ENCODE data around the gene ANKRD30A. TPM values are rescaled to one million over a fixed set of nuclear protein-coding genes. Genes with fewer than 3 reads are reported as not detected.
"Not testable (repeated sequence)": the region's sequence is repeated elsewhere in the genome, so short reads cannot be mapped to it uniquely, and the experiment has no call there.

Gene ANKRD30A, protein sequence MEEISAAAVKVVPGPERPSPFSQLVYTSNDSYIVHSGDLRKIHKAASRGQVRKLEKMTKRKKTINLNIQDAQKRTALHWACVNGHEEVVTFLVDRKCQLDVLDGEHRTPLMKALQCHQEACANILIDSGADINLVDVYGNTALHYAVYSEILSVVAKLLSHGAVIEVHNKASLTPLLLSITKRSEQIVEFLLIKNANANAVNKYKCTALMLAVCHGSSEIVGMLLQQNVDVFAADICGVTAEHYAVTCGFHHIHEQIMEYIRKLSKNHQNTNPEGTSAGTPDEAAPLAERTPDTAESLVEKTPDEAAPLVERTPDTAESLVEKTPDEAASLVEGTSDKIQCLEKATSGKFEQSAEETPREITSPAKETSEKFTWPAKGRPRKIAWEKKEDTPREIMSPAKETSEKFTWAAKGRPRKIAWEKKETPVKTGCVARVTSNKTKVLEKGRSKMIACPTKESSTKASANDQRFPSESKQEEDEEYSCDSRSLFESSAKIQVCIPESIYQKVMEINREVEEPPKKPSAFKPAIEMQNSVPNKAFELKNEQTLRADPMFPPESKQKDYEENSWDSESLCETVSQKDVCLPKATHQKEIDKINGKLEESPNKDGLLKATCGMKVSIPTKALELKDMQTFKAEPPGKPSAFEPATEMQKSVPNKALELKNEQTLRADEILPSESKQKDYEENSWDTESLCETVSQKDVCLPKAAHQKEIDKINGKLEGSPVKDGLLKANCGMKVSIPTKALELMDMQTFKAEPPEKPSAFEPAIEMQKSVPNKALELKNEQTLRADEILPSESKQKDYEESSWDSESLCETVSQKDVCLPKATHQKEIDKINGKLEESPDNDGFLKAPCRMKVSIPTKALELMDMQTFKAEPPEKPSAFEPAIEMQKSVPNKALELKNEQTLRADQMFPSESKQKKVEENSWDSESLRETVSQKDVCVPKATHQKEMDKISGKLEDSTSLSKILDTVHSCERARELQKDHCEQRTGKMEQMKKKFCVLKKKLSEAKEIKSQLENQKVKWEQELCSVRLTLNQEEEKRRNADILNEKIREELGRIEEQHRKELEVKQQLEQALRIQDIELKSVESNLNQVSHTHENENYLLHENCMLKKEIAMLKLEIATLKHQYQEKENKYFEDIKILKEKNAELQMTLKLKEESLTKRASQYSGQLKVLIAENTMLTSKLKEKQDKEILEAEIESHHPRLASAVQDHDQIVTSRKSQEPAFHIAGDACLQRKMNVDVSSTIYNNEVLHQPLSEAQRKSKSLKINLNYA (N-terminal part only)
- total RNA-seq: not detected in 2 replicates
- long read RNA-seq: 0 reads

DNA sequence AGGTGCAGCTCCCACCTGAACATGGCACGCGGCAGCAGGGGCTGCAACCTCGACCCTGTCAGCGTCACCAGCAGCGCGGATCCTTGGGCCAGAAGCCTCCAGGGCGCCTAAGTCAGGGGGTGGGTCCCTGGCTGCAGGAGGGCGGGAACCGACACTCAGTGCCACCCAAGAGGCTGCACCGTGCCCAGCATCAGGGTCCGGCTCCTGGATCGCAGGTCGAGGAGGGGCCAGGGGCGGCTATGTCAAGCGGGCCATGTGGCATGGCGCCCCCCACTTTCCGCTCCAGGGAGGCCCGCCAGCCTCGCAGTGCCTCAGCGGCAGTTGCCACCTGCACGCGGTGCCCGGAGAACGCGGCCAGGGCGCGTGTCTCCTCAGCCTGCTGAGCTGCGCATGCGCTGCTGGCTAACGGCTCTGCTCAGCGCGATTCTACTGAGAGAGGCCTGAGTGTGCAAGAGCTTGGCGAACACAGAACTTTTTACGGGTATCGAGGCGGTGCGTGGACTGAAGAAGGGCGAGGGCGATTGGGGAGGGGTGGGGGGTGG, at the start of gene ANKRD30A:
ANKRD30A (plus strand) TSS at position 408 of the 542 bp plus-strand sequence. CDS start 190 bp downstream, outside the sequence.
- DNase-seq (ENCODE audit: low read depth, low spot score): no peak
- no peaks in the 10 kb centered on the region for H3K27me3 Mint-ChIP-seq (ENCODE audit: low read depth)
- no peaks in the 10 kb centered on the region for H3K4me1 Mint-ChIP-seq

DNA sequence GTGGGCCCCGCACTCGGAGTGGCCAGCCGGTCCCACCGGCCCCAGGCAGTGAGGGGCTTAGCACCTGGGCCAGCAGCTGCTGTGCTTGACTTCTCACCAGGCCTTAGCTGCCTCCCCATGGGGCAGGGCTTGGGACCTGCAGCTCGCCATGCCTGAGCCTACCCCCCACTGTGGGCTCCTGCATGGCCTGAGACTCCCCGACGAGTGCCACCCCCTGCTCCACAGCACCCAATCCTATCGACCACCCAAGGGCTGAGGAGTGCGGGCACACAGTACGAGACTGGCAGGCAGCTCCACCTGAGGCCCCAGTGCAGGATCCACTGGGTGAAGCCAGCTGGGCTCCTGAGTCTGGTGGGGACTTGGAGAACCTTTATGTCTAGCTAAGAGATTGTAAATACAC, 49.3 kb upstream of the ANKRD30A start:
- not testable (repeated sequence) for H3K27ac Mint-ChIP-seq (ENCODE audit: unreplicated experiment); DNase-seq (ENCODE audit: low read depth, low spot score); H3K36me3 Mint-ChIP-seq (ENCODE audit: low read depth); H3K27me3 Mint-ChIP-seq (ENCODE audit: low read depth); H3K4me3 Mint-ChIP-seq; H3K4me1 Mint-ChIP-seq
- H3K9me3 Mint-ChIP-seq: peaks cover 24% of the 10 kb centered on the region

More for the DNA sequence above, at the start of gene ANKRD30A:
- no peak within 1 kb of the TSS for H3K27ac Mint-ChIP-seq (ENCODE audit: unreplicated experiment)
- H3K4me3 Mint-ChIP-seq: no peak within 1 kb of the TSS
- H3K36me3 Mint-ChIP-seq (ENCODE audit: low read depth): peaks cover 4% of the 10 kb centered on the region
- TF ChIP-seq, protein P1, sequence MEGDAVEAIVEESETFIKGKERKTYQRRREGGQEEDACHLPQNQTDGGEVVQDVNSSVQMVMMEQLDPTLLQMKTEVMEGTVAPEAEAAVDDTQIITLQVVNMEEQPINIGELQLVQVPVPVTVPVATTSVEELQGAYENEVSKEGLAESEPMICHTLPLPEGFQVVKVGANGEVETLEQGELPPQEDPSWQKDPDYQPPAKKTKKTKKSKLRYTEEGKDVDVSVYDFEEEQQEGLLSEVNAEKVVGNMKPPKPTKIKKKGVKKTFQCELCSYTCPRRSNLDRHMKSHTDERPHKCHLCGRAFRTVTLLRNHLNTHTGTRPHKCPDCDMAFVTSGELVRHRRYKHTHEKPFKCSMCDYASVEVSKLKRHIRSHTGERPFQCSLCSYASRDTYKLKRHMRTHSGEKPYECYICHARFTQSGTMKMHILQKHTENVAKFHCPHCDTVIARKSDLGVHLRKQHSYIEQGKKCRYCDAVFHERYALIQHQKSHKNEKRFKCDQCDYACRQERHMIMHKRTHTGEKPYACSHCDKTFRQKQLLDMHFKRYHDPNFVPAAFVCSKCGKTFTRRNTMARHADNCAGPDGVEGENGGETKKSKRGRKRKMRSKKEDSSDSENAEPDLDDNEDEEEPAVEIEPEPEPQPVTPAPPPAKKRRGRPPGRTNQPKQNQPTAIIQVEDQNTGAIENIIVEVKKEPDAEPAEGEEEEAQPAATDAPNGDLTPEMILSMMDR (conservative IDR thresholded peaks at IDR 0.05): no peak
- H3K9me3 Mint-ChIP-seq: peaks cover 3% of the 10 kb centered on the region

DNA sequence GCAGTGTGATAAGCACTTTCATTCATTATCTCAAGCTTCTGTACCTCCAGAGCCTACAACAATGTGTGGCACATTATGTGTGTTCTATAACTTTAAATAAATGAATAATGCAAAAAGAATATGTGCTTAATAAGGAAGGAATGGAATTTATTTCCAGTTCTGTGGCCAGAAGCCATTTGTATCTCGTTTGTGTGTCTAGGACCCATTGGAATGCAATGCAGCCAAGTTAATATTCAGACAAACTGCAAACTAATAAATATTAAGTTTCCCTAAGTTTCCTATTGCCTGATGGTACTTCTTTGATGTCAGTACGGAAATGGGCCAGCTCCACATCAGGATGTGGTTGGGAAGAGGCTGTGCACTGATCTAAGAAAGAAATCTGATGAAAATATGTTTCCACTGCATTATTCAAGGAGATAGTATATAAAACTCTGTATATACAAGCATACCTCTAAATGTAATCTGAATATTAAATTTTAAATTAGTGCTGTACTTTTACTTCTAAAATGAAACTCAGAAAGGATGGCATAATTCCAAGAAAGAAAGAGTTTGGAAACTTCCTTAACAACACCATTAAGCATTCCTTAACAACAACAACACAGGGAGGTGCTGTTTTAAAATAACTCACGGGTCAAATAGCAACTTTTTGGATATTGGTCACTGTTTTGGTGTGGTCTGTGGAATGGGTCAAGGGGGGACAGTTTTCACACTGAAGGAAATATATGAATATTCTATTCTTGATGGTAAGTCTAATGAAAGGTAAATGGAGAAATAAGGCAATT, 29.4 kb upstream of the ANKRD30A start:
- TF ChIP-seq, protein P1 (conservative IDR thresholded peaks at IDR 0.05): no peak
- Mint-ChIP-seq H3K27me3 (ENCODE audit: low read depth) (no peaks in the 10 kb centered on the region), H3K27ac (ENCODE audit: unreplicated experiment) (no peak overlapping the region), H3K9me3 (peaks cover 39% of the 10 kb centered on the region), H3K36me3 (ENCODE audit: low read depth) (peaks cover 2% of the 10 kb centered on the region), H3K4me1 (no peaks in the 10 kb centered on the region), H3K4me3 (no peak overlapping the region)
- no peak for DNase-seq (ENCODE audit: low read depth, low spot score)

DNA sequence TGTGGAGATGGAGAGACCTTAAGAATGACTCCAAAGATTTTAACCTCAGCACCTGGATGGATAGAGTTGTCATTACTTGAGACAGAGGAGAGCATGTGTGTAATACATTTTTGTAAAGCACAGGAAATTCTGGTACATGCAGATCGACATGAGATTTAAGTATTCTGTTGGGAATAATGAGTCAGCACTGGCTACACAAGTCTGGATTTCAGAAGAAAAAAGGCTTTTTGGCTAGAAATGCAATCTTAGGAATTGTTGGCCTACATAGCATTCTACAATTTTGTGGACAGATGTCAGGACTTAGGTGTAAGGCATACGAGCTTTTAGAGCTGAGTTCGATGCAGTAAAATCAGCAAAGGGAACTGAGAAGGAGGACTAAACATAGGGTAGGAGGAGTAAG, 24.1 kb upstream of the ANKRD30A start:
- peaks cover 43% of the 10 kb centered on the region for H3K9me3 Mint-ChIP-seq
- no peak for DNase-seq (ENCODE audit: low read depth, low spot score)
- no peaks in the 10 kb centered on the region for H3K27me3 Mint-ChIP-seq (ENCODE audit: low read depth)
- no peak overlapping the region for H3K27ac Mint-ChIP-seq (ENCODE audit: unreplicated experiment)
- peaks cover 5% of the 10 kb centered on the region for H3K36me3 Mint-ChIP-seq (ENCODE audit: low read depth)
- H3K4me3 Mint-ChIP-seq: no peak overlapping the region
- TF ChIP-seq, protein P1 (conservative IDR thresholded peaks at IDR 0.05): no peak
- H3K4me1 Mint-ChIP-seq: no peaks in the 10 kb centered on the region

DNA sequence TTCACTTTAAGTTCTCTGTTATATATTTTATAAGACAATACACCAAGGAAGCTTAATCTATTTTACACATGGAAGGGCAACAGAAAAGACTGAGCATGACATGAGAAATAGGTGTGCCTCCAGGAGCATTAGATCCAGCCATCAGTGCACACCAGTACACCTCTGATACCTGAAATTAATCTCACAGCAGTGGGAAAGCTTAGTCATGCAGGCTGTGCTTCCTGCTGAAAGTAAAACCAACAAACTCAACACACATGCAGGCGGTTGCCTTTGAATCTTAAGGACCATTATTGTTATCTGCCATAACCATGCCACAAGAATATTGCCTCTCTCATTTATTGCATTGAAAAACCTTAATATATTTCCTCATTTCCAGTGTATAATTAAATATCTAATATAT, 16.4 kb upstream of the ANKRD30A start:
- no peaks in the 10 kb centered on the region for H3K27me3 Mint-ChIP-seq (ENCODE audit: low read depth)
- no peak for DNase-seq (ENCODE audit: low read depth, low spot score)
- no peaks in the 10 kb centered on the region for H3K4me1 Mint-ChIP-seq
- TF ChIP-seq, protein P1 (conservative IDR thresholded peaks at IDR 0.05): no peak
- peaks cover 27% of the 10 kb centered on the region for H3K9me3 Mint-ChIP-seq
- H3K27ac Mint-ChIP-seq (ENCODE audit: unreplicated experiment): no peak overlapping the region
- H3K4me3 Mint-ChIP-seq: no peak overlapping the region
- peaks cover 13% of the 10 kb centered on the region for H3K36me3 Mint-ChIP-seq (ENCODE audit: low read depth)
